Activated CD4-positive, CD25-positive, alpha-beta regulatory T cell treated with anti-CD3 and anti-CD28 coated beads, Interleukin-2, amount 50 U/mL, for 24 hours (primary cell): ENCODE results near the gene TARS3.

Experiments used
- ATAC-seq, 2 donors: fragments of 150-1000 bp; cut with Tn5 transposase; one replicate each; pipeline ENCODE4 v1.10.0; 2021; ENCODE audit warnings: mild to moderate bottlenecking in 1 of 2, moderate library complexity in 1 of 2

TARS3 gene

DNA sequence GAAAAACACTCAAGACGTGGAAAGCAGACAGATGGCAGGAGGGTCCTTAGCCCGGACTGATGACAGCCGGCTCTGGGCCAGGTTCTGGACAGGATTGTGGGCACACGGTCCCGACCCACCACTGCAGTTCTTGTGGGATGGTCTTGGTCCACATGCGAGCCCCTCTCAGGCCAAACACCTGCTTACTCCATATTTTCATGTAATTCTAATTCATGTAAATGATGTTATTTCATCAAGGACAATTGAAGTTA is 104.7 kb downstream of the TARS3 start:
- ATAC-seq = no peak

DNA sequence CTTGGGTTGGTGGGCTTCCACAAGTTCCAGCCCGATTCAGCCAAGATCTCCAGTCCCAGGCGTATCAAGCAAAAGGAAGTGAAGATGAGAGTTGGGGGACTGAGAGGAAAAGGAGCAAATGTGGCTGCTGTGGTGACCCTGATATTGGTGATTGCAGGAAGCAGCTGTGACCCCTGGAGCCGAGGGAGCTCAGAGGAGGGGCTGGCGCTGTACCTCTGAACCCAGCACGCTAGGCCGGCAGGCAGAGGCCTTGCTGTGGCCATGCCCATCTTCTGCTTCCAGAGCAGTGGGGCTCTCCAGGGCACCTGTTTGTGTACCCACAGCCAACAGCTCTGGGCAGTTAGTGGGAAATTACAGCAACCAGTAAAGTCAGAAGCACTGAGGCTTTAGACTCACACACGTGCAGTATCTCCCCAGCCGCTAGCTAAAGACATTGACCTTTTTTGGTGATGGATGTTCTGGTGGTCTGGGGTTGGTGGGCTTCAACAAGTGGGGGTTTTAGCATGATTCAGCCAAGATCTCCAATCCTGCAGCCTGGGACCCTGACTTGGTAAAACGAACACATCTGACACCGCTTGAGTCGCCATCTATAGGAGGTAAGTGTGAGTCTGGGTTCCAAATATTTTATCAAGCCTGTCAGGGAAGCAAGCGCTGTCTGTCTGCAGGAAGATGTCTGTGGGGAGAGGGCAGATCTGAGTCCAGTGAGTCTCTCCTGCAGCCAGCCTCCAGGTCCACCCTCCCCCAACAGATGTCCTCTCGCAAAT is 105.2 kb downstream of the TARS3 start:
- ATAC-seq = no peak

DNA sequence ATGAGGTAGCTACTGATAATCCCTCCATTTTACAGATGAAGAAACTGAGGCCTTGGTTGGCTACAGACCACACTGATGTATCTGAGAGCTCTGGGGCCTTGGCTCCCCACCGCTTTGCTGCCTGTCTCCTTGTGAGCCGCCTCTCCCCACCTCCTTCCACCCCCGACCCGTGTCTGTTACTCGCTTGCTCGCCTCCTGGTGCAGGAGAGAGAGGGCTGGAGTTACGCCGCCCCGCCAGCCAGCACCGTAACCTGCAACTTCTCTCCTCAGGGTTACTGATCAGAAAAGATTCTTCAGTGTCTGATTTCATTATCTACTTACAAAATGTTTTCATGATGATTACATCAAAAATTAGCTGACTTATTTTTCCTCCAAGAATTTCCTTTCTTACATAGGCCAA is 106.2 kb downstream of the TARS3 start:
- ATAC-seq = no peak

DNA sequence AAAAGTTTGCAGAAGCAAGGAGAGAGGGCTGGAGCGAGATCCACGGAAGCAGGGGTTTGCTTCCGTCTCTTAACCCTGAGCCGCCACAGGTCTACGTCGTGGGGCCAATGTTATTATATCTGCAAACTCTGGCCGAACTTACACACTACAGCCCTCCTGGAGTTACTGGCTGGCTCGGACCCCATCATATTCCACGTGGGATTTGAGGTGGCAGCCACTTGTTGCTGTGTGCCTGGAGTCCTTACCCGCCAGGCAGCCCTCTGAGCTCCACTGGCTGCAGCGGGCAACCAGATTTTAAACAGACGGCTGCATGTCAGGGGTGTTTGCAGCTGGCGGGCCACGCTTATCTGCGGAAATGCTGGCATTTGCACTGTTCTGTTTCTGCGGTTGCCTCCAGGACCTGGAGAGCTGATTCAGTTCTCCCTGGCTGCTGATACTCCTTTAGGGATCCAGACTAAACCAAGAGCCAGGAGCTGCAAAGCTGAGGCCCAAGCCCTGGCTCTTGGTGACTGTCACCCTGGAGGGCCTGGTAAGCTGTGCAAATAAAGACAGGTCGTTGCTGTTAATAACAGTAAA is 106.8 kb downstream of the TARS3 start:
- ATAC-seq = no peak

DNA sequence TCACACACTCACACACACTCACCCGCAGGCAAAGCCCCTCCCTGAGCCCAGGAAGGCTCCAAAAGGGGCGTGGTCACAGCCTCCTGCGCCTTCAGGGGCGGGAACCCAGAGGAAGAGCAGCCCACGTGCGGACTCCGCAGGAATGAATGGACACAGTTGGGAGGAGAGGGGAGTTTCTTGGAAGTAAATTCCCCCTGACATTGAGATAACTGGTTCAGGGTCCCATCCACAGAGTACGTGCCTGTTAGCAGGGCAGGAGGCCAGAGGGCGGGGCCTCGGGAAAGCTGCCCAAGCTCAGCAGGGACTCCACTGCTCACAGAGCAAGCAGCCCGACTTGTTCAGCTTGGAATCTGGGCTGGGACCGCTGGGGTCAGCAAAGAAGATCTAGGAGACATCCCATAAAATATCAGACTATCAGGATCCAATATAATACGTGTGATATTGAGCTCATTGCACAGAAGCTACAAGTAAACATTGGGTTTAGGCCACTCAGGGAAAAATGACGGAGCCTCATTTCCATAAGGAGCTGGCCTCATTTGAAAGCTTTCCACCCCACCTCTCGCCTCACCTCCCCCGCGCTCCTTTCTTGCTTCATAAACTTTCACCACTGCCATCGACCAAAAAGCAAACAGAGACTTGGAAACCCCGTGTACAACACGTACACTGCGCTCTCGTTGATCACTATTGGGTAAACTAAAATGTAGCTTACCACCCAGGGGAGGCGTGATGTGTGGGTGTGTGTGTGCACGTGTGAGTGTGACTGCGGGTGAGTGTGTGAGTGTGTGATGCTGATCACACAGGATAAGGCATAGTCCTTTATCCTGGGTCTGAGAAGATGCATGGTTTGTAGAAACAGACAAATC is 108.1 kb downstream of the TARS3 start:
- no peak for ATAC-seq

DNA sequence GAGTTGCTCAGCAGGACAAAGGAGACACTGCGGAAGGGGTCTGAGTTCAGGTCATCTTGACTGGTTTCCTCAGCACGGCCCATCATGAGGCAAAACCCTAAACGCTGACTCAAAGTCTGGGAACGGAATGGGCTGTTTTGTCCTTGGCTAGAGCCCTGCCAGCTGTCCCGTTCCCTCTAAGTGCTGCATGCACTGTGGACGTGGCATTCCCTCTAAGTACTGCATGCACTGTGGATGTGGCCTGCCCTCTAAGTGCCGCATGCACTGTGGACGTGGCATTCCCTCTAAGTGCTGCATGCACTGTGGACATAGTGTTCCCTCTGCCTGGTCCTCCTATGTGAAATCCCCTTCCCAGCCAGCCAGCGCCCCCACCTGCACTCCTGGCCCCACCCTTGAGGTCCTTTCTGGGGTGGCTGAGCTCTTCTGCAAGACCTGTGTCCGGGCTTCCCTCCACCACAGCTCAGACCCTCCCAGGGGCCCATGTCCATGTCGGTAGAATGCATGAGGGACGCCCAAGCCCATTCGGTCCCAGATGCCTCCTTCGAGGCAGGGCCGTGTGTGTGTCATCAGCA is 108.8 kb downstream of the TARS3 start:
- ATAC-seq = no peak

DNA sequence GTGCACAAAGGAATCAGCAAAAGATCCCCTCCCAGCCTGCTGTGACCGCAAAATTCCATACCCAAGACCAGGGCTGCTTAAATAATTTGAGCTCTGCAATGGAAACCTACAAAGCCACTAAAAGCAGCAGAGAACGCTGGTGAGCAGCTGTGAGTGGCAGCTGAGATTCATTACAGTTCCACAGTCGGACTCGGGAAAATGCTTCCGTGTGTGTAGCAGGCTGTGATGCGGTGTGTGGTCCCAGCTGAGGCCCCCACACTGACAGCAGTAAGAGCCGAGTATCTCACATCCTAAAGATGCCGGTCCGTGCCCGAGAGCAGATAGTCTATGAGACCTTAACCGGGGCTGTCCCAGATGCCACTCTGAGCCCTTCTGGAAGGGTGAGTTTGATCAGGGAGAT is 109.5 kb downstream of the TARS3 start:
- no peak for ATAC-seq

DNA sequence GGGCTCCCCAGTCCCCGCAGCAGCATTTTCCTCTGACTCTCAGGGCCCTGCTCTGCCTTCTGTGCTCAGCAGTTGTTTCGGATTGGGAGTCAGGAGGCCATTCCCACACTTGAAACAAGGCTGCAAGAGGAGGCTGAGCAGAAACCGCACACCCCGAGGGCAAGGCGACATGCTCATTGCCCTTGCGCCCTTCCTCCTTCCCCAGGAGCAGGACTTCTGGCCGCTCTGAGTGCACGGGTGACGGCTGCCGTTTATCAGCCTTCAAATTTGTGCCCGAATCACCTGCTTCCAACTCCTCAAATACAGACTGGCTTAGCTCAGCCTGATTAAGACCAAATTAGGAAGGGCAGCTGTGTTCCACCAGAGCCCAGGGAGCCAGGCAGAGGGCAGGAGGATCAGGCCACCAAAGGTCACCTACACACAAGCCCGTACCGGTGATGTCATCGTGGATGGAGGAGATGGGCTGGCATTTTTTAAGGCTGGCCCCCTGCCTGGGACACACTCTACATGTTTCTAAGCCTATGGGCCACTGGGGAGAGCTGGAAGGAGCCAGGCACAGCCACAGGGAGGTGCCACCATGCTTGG is 110.2 kb downstream of the TARS3 start:
- ATAC-seq = no peak

DNA sequence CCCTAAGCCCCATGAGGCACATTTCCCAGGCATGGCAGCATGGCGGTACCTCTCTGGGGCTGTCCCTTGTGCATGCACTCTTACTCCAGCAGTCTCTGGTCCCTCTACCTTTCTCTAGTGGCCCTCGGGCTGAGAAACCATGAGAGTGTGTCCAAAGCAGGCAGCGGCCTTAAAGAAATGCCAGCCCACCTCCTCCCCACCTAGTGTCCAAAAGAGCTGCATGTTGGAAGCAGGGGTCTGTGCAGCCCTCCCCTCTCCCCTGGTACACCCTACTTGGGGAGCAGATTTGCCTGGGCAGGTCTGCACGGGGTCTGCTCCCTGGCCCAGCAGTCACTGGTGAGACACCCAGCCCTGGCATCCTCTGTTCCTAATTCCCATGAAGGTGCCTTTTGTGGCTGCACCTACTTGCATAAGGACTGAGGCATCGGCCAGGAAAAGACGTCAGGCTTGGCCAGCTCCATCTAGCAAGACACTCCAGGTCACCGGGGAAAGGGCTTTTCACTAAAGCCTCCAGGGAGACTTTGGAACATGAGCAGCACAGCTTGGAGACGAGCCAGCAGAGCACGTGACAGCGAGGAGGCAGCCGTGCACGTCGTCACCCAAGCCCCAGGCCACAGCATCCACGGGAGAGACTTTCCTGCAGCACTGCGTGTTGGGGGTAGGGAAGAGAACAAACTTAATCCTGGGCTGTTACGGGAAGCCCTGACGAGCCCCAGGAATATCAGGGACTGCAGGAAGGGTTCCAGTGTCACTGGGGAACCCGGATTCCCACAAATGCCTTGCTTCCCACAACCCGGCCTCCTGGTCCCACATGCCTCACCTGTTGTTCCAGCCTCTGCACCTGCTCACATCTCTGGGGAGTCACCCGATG is 110.9 kb downstream of the TARS3 start:
- ATAC-seq = no peak

DNA sequence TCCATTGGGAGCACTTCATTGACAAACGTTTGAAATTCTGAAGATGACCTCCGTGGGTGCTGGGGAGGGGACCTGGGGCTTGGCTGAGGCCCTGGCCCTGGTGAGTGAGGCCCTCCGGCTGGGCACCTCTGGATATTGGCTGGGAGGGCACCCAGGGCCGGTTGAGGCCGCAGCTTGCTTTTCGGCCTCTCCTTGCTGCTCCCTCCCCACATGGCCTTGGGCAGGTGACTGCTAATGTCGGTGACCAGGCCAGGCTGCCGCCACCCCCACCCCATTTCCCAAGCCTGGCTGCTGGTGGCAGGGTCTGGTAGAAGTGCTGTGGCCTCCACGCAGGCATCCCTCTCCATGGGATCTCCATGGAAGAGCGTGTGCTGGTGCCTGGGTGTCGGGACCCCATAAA is 111.6 kb downstream of the TARS3 start:
- ATAC-seq = no peak

DNA sequence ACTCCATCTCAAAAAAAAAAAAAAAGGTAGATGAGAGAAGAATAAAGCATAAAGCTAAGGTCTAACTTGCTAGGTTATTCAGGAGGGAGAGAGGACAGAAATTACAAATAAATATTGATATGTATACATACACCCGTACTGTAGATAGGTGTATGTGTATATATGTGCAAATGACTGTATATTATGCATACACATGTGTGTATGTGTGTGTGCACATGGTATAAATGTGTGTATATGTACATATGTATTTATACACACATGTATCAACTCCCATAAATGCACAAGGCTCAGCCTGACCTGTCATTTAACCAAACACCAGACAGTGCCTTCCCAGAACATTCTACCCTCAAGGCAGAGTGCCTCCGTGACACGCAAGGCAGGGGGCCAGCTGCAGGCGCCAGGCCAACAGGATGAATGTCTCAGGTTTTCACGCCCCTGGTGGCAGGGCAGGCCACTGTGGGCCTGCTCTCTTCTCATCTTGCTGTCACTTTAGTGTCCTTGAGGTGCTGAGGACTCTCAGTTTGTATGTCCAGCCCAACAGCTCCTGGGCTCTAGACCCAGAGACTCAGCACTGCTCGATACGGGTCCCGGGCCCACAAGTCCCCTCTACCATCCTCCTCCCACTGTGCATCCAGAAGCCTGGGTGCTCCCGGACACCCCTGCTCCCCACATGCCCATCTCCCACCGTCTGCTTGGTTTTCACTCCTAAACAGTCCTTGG is 112.5 kb downstream of the TARS3 start:
- ATAC-seq = no peak

DNA sequence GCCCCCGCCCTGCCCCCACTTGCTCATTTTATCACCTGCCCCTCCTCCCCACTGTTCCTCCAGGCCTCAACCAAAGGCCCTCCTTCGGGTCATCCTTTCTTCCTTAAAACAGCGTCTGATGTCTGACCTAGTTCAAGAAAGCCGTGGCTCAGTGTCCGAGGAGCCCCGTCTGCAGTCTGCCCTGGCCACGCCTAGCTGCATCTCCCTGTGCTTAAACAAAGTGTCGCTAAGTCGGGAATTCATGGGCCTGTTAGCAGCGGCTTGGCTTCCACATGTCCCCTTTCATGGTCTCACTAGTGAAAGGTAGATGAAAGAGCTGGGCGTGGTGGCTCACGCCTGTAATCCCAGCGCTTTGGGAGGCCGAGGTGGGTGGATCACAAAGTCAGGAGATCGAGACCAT is 113.3 kb downstream of the TARS3 start:
- ATAC-seq = no peak

DNA sequence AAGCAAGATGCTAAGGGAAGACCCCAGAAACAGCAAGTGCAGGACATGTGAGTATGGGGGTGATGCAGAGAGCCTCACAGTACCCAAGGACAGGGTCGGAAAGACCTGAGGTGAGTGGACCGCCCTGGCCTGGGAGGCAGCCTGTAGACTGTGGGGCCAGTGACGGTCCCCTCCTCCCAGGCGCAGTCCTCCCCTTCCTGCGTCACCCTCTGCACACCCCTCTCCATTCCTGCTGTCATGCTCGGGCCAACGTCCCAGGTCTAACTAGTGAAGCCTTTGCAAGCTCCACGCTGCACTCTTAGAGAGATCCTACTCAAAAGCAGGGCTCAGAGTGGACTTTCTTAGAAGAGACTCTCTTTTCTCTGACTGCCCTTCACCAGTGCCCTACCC is 113.7 kb downstream of the TARS3 start:
- ATAC-seq = no peak

DNA sequence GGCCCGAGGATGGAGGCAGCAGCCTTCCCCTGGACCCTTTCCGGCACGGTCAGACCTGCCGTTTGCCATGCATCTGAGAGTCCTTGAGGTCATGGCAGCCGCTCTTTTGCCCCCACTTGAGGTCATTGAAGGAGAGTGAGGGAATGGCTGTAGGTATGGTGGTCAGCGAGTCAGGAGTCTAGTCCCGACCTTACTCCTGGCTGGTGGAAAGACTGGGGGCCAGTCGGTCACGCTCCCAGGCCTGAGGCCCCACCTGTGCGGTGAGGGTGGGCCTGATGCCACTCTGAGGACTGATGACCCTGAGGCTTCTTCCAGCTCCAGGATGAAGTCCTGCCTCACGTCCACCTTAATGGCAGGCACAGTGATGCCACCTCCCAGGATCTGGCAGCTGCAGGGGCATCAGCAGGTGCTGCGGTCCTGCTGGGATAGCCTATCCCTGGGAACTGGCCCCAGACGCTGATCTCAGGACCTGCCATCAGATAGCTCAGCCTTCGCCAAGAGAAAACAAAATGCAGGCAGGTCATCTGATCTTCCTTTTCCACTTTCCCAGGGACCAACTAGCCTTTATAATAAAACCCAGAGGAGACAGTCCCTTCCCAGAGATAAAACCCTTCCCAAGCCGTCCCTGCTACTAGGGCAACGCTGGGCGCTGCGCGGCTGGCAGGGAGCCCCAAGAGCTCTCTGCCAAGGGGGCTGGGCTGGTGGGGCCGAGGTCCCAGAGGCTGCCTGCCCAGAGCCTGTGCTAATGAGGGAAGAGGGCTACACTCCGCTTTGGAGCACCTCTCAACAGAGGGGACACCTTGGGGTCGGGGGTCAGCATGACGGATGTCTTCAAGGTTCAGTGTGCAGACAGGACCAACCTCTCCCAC is 114.3 kb downstream of the TARS3 start:
- no peak for ATAC-seq

DNA sequence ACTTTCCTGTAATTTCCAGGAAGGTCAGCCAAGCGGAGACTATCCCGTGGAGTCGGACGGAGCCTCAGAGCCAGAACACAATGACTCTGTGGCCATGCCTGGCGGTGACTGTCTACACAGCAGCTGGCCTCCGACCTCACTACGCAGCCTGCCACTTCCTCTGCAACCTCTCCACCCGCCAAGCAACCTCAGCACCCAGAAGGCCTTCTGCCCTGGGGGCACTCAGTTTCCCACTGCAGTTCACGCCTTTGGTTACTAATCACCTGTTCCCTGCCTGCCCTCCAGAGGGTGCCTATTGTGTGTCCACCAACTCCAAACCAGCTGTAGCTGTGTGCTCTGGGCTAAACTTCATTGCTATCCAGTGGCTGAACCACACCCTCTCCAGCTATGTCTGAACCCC is 116.1 kb downstream of the TARS3 start:
- ATAC-seq = no peak

DNA sequence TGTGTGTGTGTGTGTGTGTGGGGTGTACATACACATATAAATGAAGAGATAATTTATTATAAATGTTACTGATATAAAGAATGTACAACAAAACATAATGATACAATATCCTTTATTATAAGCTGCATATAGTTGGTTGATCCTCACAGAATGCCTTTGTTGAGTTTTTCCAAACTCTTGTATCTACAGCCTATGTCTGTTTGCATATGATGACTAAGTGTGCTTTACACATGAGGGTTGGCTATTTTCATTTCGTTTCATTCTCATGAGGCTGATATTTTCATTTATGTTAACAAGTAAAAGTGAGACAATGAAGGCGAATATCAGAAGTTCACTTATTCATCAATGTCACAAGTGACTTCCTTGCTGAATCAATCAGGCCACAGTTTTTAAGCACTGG is 117.2 kb downstream of the TARS3 start:
- ATAC-seq = no peak

DNA sequence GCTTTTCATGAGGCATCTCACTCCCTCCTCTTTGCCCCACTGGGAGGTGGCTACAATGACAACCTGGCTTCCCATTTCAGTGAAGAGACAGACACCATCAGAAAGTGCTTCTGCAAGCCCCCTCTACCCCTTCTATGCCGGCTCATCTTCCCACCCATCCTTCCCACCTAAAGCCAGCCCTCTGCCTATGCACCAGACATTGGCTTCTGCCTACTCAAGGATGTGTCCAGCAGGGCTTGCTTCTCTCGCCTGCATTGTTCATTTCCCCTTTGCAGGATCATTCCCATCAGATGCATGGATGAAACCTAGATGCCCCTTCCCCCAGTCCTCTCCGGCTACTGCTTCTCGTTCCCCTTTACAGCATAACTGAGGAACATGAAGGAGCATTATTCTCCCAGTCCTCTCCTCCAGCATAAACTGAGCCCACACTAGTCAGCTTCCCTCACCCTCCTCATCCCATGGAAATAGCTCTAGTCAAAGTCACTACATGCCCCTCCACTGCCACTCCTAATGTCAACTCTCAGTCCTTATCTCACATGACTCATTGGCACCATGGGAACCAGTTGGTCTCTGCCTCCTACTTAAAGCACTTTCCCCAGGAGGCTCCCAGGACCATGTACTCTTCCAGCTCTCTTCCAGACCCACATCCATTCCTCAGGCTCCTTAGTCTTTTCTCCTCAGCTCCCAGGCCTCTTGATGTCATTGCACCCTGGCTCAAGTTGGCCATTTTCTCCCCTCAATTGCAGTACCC is 120.0 kb downstream of the TARS3 start:
- no peak for ATAC-seq
